NB4 (cell line): ENCODE data around the gene PACS1.

ENCODE experiments used
- MYC ChIP-seq: IDR thresholded peaks from 2 replicates; pipeline ENCODE4 v1.6.1; 2011; ENCODE audit warnings: low read depth, low read length
- POLR2A ChIP-seq: IDR thresholded peaks from 2 replicates; pipeline ENCODE4 v1.6.1; 2011; ENCODE audit warnings: mild to moderate bottlenecking; ENCODE audit not compliant: insufficient read length; ENCODE audit errors: extremely low read depth
- TF ChIP-seq, protein P1 (sequence below): IDR thresholded peaks from one replicate; pipeline ENCODE4 v1.5.1; 2012; ENCODE audit warnings: low read depth, low read length

DNA sequence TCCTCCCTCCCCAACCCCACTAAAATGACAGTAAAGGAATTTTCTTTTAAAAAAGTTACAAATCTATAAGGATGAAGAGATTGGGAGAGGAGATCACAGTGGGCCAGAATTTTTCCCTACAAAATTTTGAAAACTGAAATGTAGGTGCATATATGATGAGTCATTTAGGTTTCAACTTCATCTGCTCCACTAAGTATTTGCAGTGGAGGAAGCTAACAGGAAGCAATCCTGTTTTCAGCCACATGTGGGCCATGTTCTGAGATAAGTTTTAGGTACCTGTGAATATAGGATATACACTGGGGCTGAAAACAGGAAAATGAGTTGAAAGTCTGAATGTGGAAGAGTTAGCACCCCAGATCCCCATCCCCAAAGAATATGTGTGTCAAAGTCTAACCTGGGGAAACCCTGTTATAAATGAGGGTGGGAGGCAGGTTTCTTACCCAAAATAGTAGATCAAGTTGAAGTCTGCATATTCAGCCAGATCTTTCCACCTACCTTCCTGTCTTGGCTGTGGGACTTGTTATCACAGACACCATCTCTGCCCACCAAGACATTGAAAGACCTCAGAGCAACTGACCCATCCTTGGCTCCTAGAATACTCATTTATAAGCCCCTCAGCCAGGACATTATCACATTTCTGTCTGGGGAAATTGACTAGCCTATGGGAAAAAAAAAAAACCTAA is 87.3 kb downstream of the PACS1 start:
- TF ChIP-seq, protein P1, sequence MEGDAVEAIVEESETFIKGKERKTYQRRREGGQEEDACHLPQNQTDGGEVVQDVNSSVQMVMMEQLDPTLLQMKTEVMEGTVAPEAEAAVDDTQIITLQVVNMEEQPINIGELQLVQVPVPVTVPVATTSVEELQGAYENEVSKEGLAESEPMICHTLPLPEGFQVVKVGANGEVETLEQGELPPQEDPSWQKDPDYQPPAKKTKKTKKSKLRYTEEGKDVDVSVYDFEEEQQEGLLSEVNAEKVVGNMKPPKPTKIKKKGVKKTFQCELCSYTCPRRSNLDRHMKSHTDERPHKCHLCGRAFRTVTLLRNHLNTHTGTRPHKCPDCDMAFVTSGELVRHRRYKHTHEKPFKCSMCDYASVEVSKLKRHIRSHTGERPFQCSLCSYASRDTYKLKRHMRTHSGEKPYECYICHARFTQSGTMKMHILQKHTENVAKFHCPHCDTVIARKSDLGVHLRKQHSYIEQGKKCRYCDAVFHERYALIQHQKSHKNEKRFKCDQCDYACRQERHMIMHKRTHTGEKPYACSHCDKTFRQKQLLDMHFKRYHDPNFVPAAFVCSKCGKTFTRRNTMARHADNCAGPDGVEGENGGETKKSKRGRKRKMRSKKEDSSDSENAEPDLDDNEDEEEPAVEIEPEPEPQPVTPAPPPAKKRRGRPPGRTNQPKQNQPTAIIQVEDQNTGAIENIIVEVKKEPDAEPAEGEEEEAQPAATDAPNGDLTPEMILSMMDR = no peak
- TF ChIP-seq POLR2A (no peak), MYC (no peak)
